HG03457 (cell line): ENCODE measurements around the gene SPEN.

ENCODE experiments used
- ATAC-seq: cut with Tn5 transposase; IDR thresholded peaks from one replicate; pipeline ENCODE4 v1.9.1; 2021; ENCODE audit warnings: moderate number of reproducible peaks; ENCODE audit not compliant: unreplicated experiment

SPEN gene

DNA sequence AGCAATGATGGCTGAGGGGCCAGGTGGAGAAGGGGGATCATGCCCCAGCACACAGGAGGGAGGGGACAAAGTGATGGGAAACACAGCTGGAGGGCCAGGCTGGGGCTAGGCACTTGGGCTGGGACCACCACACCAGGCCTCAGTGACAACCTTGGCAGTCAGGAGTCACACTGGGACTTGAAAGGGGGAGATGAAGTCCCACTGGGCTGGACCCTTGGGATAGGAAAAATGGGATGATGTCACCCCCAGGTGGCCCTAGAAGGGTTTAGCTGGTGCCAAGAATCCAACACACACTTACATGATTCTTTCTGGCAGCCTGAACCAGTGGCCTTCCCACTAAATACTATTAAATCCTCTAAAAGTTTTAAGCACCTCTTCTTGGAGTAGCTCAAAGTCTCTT is 111.3 kb downstream of the SPEN start:
- no peak for ATAC-seq

DNA sequence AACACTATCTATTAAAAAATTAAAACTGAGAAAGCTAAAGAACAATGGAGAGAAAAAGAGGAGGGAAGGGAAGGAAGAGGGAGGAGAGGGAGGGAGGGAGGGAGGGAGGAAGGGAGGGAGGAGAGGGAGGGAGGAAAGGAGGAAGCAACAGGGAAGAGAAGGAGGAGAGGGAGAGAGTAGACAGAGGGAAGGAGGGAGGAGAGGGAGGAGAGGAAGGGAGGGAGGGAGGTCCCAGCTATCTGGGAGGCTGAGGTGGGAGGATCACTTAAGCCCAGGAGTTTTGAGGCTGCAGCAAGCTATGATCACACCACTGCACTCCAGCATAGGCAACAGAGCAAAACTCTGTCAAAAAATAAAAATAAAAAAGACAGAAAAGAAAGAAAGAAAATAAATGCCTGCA is 111.9 kb downstream of the SPEN start:
- ATAC-seq, result no peak

DNA sequence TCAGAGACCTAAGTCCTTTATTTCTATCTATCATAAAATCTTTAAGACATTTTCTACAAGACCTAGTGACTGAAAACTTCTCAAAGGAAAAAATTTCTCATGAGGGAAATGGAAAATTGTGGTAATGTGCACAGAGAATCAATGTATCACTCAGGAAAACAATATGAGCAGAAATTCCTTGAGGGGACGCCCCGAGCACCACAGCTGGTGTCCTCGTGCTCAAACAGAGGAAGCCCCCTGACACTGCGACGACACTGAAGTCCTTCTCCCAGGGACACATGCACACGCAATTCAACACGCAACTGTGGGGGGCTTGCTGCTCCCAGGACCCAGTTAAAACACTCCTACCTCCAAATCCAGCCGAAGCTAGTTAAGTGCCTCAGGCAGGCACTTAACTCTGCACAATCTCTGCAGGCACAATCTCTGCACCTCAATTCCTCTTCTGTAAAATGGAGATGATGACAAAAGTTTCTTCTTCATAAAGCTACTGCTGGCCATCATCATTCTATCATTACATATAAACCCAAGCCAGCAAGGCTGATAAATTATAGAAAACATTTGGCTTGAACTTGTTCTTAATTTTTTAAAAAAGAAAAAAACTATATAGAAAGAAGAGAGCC is 112.4 kb downstream of the SPEN start:
- ATAC-seq, result no peak

DNA sequence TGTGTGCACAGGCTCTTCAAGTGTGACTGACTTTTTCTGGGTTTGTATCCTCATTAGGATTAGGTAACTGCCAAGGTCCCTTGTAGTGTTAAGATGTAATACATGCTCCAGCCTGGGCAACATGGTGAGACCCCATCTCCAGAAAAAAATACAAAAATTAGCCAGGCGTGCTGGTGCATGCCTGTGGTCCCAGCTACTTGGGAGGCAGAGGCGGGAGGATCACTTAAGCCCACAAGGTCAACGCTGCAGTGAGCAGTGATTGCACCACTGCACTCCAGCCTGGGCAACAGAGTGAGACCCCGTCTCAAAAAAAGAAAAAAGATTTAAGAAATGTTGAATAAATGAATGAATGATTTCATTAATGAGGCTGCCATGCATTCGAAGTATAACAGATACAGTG is 113.3 kb downstream of the SPEN start:
- no peak for ATAC-seq

DNA sequence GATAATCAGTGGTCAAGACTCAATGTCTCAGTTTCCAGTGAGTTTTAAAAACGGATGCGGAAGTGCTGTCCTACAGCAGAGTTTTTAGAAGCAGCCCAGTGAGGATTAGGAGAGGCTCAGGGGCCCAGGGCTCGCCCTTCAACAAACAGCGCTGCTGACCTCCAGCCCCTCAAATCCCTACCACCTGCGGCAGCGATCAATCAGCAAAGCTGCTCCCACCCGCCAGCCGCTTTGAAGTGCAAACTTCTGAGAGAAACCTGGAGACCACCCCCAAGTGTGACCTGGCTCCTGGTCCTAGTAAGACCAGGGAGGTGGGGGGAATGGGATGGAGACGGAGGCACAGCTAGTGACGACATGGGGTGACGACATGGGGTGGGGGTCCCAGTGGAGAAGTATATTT is 114.0 kb downstream of the SPEN start:
- ATAC-seq, result no peak

DNA sequence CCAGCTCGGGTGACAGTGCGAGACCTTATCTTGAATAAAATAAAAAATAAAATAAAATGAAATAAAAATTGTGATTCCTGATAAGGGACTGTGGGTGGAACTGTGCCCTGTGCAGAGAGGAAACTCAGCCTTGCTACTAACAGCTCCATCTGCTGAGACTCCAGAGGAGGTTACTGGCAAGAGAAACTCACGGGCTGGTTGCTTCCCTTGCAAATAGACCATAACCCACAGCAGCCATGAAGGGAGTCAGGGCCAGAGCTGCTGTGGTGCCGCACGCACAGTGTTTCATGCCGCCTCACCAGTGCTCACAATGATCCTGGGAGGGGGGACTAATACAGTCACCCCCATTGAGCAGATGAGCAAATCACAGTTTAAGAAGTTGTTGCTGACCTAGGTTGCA is 114.7 kb downstream of the SPEN start:
- no peak for ATAC-seq

DNA sequence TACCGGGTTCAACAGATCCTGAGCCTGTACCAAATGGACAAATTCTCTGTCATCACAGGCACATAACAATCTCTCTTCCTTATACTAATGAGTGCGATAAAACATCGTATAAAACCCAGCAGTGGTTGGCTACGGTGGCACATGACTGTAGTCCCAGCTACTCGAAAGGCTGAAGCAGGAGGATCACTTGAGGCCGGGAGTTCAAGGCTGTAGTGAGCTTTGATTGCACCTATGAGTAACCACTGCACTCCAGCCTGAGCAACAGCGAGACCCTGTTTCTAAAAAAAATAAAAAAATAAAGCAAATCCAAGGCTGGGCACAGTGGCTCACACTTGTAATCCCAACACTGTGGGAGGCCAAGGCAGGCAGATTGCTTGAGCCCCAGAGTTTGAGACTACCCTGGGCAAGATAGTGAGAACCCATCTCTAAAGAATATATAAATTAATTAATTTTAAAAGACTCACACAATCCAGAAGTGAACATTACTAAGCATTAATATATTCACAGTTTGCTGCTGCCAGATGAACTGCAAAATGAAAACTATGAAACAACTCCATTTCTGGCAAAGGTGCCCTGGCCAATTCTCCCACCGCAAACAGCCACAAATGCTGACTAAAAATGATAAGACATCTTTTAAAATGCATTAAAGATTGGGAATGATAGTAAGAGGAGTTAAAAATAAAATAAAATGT is 115.3 kb downstream of the SPEN start:
- ATAC-seq, result no peak

DNA sequence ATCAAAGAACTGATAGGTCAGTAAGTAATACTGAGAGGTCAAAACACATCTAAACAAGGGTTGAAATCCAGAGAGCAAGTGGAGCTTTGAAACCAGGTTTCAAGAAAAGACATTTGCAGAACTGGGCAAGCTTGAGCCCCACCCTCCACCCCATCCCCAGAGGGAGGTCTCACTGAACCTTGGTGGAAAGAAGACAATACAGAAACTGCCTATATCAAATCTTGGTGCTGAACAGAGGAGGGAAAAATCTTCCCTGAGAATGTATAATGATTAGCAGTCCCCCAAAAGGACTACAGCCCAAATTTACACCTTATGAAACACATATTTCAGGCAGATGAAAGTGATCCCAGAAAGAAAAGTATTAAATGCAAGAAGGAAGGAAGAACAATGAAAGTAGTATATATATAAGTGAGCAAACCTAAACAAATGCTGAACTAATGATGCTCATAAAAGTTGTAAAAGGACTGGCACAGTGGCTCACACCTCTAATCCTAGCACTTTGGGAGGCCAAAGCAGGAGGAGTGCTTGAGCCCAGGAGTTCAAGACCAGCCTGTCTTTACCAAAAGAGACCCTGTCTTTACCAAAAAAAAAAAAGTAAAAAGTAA is 116.0 kb downstream of the SPEN start:
- ATAC-seq, result no peak

DNA sequence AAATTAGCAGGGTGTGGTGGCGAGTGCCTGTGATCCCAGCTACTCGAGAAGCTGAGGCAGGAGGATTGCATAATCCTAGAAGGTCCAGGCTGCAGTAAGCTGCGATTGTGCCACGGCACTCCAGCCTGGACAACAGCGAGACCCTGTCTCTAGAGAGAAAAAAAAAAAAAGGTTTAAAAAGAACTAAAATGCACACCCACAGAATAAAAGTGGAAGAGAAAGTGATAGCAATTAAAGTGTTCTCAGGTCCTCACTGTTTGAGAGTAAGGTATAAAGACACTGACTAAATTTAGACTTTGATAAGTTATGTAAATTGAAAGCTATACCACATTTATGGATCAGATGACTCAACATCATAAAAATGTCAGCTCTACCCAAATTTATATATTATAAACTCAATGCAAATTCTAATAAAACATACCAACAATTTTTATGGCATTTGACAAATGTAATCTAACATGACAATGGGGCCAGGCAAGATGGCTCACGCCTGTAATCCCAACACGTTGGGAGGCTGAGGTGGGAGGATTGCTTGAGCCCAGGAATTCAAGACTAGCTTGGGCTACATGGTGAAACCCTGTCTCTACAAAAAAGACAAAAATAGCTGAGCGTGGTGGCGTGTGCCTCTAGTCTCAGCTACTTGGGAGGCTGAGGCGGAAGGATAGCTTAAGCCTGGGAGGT is 116.6 kb downstream of the SPEN start:
- no peak for ATAC-seq

DNA sequence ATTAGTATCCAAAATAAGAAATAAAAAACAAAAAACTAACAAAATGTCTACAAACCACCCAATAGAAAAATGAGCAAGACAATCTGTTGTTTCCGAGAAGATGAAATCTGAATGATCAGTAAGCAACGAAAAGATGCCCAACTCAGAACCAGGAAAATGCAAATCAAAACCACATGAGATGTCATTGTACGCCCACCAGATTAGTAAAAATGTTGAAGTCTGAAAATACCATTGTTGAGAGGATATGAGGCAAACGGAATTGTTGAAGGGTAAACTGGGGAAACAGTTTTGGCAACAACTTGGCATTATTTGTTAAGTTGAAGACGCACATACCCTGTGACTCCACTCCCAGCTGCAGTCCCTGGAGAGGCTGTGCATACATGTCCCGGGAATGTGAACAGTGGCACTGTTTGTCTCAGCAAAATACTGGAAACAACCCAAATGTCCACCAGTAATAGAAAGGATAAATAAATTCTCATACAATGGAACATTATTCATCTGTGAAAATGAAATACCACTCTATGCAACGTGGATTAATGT is 117.8 kb downstream of the SPEN start:
- ATAC-seq, result no peak

DNA sequence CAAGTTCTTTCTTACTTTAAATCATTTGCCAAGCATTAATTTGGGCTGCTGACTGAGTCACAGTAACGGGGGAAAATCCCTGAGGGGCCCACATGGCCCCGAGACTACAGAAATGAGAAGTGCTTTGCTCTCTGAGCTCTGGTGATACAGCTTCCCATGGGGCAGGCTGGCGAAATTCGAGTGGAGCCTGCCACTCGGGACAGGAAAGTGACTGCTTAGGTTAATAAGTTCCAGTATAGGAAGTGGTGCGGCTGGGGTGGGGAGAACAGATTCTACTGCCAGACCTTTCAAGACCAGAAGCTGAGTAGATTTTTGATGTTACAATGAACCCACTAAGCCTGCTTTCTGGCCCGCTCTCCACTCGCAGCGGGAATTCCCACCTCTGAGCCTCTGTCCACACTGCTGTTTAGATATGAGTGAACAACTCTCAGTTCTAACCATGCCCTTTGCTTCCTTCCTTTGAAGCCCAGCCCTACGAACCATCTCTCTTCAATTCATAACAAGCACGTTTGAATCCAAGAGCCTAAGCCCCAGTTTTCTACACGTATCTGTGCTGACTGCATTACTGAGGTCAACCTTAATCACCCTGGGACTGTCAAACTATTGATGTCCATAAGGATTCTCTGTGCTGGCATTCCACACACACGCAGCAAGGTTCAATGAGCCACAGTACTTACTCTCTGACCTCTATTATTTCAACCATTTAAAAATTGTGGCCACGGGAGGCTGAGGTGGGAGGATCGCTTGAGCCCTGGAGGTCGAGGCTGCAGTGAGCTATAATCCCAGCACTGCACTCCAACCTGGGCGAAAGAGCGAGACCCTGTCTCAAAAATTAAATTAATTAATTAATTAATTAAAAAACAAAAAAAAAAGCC is 118.8 kb downstream of the SPEN start:
- ATAC-seq, result peak; percentile 56

DNA sequence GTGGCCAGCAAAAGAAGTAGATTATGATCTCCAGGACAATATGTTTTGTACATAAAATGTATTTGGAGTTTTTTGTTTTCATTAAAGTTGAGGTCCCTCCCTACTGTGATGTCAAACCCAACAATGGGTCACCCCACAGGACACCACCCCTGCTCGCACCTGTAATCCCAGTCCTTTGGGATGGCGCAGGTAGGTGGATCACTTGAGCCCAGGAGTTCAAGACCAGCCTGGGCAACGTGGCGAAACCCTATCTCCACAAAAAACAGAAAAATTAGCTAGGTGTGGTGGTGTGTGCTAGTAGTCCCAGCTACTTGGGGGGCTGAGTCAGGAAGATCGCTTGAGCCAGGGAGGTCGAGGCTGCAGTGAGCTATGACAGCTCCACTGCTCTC is 119.4 kb downstream of the SPEN start:
- no peak for ATAC-seq

DNA sequence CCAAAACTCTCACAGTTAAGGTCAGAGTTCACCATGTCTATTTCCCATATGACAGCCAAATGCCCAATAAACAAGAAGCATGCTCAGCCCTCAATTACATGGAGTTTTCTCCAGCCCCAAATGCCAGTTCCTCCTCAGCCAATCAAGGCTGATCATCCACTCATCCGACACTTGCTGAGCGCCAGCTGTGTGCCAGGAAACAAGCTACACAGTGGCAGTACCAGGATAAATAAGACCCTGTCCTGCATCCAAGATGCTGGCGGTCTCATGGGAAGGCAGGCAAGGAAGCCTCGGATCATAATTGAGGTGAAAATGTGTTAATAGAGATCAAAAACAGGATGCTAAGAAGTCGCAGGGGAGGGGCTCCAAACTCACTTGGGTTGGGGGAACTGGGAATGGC is 120.7 kb downstream of the SPEN start:
- ATAC-seq, result no peak

DNA sequence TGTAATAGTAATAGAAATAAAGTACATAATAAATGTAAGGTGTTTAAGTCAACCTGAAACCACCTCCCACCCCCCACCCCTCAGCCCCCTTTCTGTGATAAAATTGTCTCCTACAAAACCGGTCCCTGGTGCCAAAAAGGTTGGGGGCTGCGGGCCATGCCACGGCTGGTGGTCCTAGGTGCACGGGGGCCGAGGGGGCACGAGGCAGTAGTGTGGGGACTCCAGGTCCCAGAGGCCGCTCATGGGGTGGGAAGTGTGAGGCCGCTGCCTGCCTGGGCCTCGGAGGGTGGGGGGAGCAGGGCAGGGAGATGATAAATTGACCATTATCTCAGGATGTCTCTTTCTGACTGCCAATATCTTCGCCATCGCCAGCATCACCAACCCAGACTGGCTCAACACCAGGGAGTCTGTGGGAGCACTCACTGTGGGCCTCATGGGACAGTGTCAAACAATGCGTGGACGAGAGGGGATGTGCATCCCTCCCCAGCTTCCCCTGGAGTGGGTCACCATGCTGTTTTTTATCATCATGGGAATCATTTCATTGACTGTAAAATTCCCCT is 121.9 kb downstream of the SPEN start:
- ATAC-seq, result no peak

DNA sequence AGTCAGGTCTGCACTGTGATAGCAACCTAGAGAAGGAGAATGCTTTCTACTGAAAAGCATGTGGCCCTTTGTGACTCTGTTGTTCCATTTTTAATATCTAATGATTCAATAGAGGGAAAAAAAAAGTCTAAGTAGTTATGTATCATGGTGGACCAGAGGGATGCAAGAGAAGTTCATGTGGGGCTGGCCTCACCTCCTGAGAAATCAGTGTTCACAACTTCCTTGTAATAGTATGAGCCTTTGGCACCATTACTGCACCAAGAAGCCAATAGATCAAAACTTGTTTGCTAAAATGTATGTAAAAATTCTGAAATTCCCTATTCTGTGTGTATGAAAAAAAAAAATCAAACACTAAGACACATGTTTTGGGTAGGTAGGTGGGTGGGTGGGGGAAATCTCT is 123.4 kb downstream of the SPEN start:
- no peak for ATAC-seq

DNA sequence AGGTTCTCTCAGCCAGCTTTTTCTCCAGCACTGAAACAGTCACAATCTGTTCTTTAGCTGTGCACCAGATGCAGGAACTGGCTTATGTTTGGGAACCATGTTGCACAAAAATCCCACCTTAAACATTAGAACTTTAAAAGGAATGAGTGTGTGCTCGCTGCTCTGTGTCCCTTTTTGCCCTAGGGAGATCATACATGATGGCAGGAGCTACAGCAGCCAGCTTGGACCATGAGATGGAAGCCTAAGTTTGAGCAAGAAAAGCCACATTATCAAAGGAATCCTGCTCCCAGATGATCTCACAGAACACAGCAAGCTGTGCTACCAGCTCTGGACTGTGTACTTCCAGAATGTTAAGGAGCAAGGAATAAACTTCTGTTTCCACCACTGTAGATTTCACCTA is 124.9 kb downstream of the SPEN start:
- no peak for ATAC-seq

DNA sequence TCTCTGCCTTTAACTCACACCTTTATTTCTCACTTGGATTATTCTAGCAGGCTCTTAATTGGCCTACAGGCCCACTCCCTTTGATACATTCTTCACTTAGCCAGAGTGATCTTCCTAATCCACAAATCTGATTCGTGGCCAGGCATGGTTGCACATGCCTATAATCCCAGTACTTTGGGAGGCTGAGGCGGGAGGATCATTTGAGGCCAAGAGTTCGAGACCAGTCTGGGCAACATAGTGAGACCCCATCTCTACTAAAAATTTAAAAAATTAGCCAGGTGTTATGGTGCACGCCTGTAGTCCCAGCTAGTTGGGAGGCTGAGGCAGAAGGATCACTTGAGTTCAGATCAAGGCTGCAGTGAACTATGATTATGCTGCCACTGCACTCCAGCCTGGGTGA is 126.3 kb downstream of the SPEN start:
- no peak for ATAC-seq

DNA sequence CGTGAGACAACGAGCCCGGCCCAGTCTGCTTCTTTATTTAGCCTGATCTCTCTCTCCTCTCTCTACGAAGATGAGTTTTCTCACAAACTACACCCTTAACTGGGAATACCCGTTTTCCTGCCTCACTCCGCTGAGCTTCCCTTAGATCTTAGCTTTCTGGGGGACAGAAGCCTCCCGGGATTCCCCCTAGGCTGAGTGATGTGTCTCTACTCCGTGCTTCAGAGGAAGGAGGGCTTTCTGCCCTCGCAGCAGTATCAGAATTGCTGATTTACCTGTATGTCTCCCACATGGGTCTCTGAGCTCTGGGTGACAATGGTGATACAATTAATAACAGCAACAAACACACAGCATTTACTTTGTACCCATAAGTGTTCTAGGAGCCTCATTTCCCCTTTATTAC is 127.3 kb downstream of the SPEN start:
- peak; percentile 40 for ATAC-seq

DNA sequence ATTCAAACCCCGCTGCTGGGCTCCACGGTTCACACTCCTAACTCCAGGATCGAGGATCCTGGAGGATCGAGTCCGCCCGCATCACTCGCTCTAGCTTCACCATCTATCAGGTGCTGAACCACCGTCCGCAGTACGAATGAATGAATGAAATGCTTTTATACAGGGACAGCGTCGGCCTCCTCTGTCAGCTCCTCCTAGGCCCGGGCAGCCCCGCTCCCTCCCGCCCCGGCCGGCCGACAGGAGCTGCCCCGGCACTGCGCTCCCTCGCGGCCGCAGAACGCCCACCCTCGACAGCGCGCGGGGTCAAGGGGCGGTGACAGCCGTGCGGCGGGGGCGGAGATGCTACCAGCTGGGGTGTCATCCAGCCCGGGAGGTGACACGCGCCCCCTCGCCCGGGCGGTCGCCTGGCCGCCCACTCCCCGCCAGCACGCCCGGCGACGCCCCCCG is 127.9 kb downstream of the SPEN start:
- ATAC-seq, result no peak
